ENCODE data around the gene DCHS2.

Gene DCHS2

DNA sequence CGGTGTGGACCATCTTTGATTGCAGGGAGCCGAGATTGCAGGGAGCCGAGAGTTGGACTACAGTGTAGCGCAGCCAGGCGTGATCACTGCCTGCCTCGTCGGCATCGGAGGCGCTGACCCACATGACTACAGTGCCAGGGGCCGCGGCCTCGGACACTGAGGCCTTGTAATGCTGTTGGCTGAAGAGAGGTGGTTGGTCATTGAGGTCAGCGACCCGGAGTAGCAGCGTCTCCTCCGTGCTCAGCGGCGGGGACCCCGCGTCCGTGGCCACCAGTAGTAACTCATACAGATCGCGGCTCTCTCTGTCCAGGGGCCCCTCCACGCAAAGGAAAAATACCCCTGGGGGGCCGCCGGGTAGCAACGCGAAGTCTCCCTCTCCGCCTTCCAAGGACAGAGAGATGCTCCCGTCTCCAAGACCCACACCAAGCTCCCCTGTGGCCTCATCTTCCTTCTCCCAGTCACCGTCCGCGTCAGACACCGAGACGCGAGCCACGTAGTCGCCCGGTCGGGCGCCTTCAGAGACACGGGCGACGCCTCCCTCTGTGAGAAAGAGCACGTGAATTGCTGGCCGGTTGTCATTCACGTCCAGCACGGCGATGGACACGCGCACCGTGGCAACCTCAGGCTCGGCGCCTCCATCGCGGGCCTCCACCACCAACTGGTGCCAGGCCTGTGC, 1.9 kb downstream of the DCHS2 start:
- no peak for DNase-seq (ENCODE audit: low spot score)

DNA sequence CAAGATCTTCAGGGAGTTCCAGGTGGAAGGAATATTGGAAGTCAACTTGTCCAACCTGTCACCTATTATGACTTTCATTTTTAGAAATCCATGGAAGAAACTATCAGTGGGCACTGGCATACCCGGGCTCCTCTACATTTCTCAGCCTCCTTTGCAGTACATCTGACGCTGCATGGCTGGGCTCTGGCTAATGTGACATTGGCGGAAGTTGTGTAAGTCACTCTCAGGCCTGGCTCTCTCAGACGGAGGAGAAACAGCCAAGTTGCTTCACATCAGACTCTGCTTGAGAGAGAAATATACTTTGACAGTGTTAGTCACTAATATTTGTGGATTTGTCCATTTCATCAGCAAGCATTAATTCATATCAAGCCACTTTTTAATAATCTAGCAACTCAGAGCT, 4.5 kb downstream of the DCHS2 start:
- no peak for DNase-seq (ENCODE audit: low spot score)

DNA sequence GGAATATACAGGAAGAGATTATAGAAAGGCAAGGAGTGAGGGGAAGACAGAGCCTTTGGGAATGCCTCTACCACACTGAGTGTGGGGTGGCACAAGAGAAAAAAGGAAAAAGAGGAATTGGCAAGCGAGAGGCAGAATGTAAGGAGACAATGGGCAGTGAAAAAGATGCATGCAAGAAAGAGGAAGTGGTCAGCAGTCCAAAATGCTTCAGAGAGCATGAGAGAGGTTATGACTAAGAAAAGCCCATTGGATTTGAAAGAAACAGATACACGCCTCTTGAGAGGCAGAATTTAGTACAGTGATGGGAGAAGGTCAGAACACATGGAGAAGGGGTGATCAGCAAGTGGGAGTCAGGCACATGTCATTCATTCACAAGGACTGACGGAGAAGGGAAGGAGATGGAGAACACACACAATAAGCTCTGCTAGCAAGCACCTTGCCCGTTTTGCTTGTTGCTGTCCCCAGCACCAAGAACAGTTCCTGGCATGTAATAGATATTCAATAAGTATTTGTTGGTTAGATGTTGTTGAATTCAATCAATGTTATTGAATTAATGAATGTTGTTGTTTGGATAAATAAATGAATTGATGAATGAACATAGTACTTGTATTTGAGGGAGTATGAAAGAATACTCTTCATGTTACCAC, 6.3 kb downstream of the DCHS2 start:
- no peak for DNase-seq (ENCODE audit: low spot score)

DNA sequence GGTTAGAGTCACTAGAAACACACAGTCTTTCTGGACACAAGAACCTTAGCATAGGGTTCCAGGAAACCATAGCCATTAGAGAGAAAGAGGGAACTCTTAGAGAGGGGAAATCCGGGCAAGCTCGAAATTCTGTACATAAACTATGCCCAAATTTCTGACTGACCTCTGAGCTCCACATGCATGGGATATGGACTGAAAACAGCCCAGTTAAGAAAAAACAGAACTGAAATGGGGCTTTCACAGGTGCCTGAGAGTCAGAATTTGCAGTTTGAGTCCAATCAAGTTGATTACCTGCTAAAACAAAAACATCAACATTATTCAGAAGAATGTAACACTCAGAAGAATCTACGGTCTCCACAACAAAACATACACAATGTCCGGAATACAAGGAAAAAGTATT, 13.1 kb downstream of the DCHS2 start:
- DNase-seq (ENCODE audit: low spot score) = no peak

DNA sequence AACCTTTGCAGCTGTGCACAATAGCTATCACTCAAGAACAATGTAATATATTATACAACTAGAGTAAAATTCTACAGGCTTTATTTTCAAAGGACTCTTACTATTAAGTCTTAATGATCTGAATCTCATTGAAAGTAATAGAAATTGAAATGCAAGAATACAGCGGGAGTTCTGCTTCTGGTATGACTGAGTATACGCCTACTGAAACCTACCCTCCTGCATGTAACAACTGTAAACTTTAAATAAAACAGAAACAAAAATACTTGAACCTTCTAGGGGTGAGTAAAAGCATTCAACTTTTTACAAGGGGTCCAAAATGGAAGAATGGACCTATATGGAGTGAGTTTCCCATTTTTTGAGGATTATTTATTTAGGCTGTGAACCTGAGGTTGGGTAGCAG, 13.5 kb downstream of the DCHS2 start:
- DNase-seq (ENCODE audit: low spot score) = no peak

DNA sequence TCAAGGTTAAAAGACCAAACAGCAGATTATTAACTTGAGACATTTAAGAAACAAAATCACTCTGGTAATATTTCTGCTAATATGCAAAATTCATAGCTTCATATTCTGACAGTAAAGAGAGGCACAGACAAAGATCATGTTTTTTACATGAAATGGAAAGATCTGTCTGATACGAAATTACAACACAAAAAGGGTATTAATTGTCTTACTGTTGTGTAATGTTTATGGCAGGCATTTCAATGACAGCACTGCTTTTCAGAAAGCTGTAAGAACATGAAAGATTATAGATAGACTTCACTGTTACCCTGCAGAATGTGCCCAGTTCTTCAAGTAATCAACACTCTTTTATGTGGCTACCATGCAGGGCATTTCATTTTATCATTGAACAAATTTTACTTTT, 15.4 kb downstream of the DCHS2 start:
- no peak for DNase-seq (ENCODE audit: low spot score)

DNA sequence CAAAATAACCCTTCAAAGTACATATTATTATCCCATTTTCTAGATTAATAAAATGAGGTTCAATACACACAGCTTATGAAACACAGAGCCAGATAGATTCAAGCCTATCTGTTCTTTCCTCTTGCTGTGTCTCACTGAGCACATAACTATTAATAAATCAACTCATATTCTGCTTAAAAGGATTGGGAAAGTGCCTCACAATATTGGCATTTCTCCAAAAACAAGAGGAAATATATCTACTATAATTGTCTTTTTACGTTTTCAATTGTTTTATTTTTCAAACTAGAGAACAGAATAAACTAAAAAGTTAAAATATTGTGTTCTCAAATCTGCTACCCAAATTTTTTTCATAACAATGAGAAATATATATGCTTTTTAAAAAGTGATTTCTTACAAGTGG, 15.8 kb downstream of the DCHS2 start:
- DNase-seq (ENCODE audit: low spot score) = no peak

DNA sequence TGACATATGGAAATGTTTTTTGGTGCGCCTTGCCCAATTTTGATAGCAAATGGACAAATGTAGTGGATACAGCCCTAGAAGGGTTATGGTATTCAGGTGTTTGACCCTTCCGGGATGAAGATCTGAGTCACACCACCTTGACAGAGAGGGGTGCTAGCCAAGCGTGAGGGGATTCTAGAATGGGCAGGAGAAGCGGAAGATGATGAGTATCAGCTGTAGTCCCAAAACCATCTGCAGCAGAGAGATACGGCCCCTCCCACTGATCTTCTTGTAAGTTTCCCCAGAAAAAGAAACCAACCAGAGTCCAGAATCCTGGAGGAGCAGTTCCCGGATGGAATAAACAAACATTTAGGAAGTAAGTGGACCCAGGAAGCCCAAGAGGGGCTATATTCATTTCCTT, 18.1 kb downstream of the DCHS2 start:
- DNase-seq (ENCODE audit: low spot score) = no peak

DNA sequence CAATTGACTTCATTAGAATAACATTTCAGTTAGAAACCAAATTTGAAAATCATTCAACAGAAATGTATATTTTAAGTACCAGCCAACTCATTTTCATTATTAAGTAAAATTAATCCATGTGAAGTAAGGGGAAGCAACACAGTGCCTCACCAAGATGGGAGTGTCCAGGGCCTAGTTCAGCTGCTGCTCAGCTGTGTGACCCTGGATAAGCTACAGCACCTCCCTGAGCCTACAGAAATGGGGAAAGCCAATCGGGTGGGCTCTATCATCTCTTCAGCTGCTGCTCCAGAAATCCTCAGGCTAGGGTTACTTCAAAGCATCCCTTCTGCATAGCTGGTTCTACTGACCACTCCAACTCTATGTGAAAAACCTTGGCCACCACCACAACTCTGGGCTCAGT, 18.7 kb downstream of the DCHS2 start:
- no peak for DNase-seq (ENCODE audit: low spot score)

DNA sequence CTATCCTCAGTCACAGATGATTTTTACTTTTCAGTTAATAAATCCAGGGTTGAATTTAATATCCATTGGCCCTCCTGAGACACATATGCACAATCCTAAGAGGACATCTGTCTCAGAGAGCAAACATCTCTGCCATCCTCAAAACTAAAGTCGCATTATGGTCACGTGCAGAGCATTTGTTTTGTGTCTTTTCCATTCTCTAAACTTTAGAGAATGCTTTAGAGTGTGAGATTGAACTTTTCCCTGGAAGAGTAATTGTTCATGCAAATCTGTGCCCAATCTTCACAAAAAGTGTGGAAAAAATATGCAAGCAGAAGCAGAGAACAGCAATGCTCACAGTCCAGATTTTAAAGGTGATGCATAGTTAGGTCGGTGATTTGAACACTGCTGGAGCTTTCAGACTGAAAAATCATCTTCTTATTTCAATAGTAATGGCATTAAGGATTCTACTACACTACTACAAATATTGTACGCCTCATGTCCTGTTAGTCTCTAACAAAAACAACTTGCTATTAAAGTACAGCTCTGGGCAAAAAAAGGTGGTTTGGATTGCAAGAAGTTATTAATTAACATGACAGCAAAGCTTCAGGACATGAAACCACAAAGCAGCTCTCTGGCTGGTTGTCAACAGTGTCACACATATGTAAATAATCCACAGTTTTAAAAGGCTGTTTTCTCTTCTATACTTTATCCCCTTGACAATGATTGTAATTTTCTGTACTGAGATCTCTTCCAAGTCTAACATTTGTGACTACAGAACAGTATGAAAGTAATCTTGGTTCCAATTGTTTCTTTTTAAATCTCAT, 19.9 kb downstream of the DCHS2 start:
- DNase-seq (ENCODE audit: low spot score) = no peak

DNA sequence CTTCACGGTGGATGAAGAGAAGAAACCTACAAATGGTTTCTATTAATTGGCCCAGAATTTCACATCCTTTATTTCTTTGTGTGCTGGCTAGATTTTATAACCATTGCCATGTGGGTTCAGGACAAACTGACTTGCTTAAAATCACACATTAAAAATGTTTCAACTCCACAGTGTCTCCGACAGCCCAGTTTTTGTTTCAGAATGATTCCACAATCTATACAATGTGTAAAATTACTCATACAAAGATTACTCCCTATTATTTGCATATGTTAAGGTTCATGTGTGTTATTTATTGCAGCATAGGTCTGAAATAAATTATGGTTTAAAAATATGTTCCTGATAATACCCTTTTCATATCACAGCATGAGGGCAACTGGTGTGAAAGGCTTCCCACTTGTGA, 20.6 kb downstream of the DCHS2 start:
- DNase-seq (ENCODE audit: low spot score) = no peak

DNA sequence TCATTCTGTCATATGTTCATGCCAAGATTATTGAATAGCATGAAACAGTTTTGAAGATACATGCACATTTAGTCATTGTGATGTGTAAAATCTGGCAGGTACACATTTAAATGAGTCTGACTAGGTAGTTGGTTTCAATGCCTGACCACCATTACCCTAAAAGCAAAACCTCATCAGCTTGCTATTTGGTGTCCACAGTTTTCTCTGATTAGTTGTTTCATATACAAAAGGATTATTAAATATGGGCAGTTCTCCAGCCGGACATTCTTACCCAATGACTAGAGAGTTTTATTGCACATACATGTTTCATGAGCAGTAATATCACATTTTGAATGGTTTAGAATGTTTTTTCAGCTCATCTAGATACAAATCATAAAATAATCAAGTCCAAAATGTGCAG, 23.7 kb downstream of the DCHS2 start:
- DNase-seq (ENCODE audit: low spot score) = peak; percentile 27

DNA sequence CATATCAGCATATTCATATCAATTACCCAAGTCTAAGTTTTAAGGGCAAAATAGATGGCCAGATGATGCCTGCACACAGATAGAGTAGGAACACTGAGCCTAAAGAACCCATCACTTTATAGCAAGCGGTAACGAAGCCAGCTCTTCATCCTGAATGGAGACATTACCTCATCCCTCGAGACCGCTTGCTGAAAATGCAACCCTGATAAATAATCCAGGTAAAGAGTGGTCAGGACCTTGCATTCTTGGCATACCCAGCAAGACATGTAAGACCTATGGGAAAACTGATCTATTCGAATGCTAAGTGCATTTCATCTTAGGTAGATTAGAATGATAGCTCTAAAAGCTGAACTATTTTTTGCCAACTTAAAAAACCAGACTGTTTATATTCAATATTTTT, 25.3 kb downstream of the DCHS2 start:
- no peak for DNase-seq (ENCODE audit: low spot score)

DNA sequence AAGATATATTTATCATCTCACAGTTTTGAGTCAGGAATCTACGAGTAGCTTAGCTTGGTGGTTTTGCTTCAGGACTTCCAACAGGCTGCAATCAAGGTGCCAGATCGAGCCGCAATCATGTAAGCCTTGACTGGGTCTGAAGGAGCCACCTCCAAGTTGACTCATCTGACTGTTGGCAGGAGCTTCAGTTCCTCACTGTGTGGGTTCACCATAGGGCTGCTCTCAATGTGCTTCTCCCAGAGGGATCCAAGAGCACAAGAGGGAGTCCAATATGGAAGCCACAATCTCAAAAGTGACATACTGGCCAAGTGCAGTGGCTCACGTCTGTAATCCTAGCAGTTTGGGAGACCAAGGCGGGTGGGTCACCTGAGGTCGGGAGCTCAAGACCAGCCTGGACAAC, 26.5 kb downstream of the DCHS2 start:
- no peak for DNase-seq (ENCODE audit: low spot score)

DNA sequence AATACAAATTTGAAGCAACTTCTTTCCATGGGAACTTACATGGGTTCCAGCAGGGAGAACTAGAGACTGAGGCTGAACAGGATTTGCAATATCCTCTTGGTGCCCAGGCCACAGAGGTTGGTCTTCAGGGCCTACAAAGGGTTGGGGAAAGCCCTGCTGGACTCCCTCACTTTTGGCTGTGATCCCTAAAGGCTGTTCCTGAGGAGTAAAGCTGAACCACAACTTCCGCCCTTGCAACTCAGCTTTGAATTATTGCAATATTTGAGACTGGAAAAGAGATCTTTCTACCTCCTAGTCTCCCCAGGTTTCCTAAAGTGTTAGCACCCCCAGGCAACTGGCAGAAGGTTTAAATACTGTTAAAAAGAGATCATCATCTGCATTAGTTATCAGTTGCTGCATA, 26.9 kb downstream of the DCHS2 start:
- no peak for DNase-seq (ENCODE audit: low spot score)

DNA sequence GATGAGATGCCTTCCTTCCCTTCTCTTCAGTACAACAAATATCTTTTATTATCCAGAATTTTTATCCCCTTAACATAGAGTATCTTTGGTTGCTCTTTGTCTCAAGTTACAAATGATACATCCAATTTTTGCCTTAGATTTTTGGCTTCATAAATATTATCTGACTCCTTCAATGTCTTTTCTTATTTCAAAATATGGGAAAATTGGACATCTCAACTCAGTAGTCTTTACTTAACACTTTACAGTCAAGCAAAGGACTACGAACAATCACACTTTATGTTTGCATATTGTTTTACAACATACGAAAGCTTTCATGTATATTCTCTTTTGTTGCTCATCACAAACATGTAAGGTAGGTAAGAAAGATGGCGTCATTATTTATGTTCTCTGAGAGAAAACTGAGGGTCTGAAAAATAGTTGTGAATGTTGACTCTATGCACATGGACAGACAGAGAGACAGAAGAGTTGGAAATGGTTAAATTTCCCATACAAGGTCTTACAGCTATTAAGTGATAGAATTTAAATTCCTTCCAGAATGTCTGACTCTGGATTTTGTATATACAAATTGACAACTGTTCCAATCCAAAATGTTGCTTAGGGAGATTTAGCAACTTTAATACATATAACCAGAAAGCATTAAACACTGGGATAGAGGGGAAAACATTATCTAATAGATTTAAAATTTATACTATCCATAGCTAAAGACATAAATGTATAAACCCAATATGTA, 29.4 kb downstream of the DCHS2 start:
- DNase-seq (ENCODE audit: low spot score) = no peak

DNA sequence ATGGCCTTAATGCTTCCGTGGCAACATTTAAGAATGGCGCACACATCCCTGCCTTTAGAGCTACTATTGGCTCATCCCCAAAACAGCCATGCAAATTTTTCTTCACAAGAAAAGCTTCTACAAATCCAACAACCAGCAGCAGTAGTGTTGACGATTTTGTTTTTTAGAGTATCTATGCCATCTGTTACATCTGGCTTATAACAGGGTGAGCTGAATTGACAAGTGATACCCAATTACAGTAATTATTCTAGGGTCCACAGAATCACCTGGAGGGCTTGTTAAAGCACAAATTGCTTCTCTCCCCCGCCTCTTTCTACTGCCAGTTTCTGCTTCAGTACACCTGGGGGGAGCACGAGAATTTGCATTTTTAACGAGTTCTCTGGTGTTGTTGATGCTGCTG, 34.1 kb downstream of the DCHS2 start:
- DNase-seq (ENCODE audit: low spot score) = no peak

DNA sequence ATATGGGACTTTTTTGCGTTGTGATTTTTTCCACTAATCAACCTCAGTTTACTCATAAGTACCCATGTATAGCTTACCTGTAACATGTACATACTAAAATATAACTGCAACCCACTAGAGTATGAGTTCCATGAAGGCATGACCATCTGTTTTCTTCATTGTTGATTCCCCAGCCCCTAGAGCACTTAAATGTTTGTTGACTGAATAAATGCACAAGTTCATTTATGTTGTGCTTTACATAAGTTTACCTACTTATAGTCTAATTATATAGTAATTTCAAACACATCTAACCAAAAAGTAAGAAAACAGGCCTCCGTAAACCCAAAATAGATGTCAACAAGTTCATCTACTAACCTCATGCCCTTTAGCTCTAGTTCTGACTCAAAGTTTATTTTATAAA, 34.7 kb downstream of the DCHS2 start:
- no peak for DNase-seq (ENCODE audit: low spot score)

DNA sequence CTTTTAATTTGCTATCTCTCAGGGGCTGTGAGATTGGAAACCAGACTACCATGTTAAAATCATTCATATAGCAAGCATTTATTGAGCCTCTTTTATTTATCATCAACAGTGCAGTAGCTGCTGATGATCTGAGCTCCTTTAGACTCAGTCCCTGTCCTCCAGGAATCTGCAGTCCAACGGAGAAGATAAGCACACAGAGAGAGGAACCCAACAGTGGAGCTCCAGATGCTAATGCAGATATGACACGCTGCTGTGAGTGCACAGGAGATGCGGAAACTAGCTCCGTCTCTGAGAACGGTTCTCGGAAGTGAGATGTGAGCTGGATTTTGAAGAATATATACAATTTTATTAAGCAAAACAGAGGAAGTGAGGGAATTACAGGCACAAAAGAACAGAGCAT, 35.4 kb downstream of the DCHS2 start:
- DNase-seq (ENCODE audit: low spot score) = no peak

DNA sequence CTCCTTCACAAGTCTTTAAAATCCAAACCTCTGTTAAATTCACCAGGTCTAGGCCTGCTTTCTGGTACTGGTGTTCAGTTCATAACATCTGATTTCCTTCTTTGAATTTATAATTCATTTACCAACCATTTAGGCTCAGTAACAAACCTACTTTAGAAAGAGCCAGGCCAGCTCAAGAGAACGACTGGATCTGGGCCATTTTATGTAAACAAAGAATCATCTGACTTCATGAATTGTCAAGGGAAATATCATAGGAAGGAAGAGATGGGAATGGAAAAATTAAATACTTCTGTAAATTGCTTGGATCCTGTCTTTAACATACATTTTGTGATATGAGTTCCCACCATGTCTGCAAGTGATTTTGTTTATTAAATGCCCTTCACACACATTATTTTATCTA, 36.5 kb downstream of the DCHS2 start:
- DNase-seq (ENCODE audit: low spot score) = no peak

DNA sequence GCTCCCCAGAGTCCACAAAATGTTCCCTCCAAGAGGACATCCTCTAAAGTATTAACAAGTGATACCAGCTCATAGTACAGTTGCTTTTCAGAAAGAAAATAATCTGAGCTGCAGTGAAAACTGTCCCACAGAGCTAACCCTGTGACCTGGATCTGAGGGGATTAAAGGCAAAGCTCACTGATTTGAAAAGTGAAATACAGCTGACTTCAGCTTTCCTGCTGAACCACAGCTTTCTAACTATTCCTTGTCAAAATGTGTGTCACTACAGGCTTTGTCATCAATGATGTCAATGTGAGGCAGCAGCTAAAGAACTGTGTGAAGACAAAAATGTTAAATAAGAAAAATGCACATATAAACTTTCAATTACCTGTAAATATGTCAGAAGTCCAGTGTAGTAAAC, 36.9 kb downstream of the DCHS2 start:
- no peak for DNase-seq (ENCODE audit: low spot score)

DNA sequence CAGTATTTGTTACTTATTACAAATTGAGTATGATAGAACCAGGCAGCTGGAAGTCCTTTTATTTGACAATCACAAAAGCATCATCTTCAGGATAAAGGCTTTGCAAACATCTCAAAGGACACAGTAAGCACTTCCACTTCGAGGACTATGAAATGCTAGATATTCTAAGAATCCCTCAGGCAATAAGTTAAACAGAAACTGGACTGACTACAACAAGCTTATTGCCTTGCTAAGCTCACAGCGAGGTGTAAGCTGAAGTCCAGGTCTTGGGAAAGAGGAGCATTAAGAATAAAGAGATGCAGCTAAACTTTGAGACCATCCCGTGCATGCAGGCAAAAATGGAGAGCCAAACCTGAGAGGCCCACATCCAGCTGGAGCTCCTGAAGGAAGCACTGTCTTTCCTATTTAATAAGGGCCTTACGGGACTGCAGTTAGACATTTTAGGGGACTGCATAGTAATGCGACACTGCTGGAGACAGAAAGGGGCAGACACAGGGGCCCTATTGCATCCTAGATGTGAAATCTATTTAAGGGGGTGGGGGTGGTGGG, 38.7 kb downstream of the DCHS2 start:
- DNase-seq (ENCODE audit: low spot score) = no peak

DNA sequence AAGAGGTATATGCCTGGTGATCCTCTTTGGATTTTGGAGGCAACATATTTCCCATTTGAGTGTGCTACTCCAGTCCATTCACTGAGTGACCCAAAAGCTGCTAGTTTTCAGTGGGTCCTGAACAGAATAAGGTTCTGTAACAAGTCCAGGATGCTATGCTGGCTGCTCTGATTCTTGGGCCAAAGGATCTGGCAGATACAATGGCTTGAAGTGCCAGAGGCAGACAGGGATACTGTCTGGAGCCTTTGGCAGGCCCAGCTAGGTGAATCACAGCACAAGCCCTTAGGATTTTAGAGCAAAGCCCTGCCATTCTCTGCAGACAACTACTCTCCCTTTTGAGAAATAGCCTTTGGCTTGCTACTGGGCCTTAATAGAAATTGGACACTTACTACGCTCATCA, 40.6 kb downstream of the DCHS2 start:
- DNase-seq (ENCODE audit: low spot score) = no peak
